ENCODE results near the gene ACAD11.

The ACAD11 gene

GRCh38 chr3:132522353-132522752 lies 137.3 kb downstream of the ACAD11 start:
- Histone ChIP-seq H3K27ac (ENCODE audit: low read length) (no peak overlapping the region), H3K4me1 (ENCODE audit: control insufficient read depth, low read depth, low read length) (no peaks in the 10 kb centered on the region), H3K36me3 (ENCODE audit: control insufficient read depth, low read depth, low read length) (peaks cover 65% of the 10 kb centered on the region), H3K27me3 (ENCODE audit: control insufficient read depth, insufficient read depth, low read length) (no peaks in the 10 kb centered on the region), H3K4me3 (ENCODE audit: low read length) (no peak overlapping the region), H3K9me3 (ENCODE audit: control insufficient read depth, low read depth, low read length) (no peaks in the 10 kb centered on the region), H3K9ac (ENCODE audit: low read length) (no peak overlapping the region)

GRCh38 chr3:132521901-132522300 lies 137.7 kb downstream of the ACAD11 start:
- H3K9ac ChIP-seq (ENCODE audit: low read length), result no peak overlapping the region
- H3K4me3 ChIP-seq (ENCODE audit: low read length), result no peak overlapping the region
- no peaks in the 10 kb centered on the region for H3K27me3 ChIP-seq (ENCODE audit: control insufficient read depth, insufficient read depth, low read length)
- no peaks in the 10 kb centered on the region for H3K4me1 ChIP-seq (ENCODE audit: control insufficient read depth, low read depth, low read length)
- no peak overlapping the region for H3K27ac ChIP-seq (ENCODE audit: low read length)
- H3K9me3 ChIP-seq (ENCODE audit: control insufficient read depth, low read depth, low read length), result no peaks in the 10 kb centered on the region
- peaks cover 65% of the 10 kb centered on the region for H3K36me3 ChIP-seq (ENCODE audit: control insufficient read depth, low read depth, low read length)

GRCh38 chr3:132519914-132520313 lies 139.7 kb downstream of the ACAD11 start:
- H3K36me3 ChIP-seq (ENCODE audit: control insufficient read depth, low read depth, low read length), result peaks cover 64% of the 10 kb centered on the region
- no peaks in the 10 kb centered on the region for H3K27me3 ChIP-seq (ENCODE audit: control insufficient read depth, insufficient read depth, low read length)
- H3K9ac ChIP-seq (ENCODE audit: low read length), result no peak overlapping the region
- H3K9me3 ChIP-seq (ENCODE audit: control insufficient read depth, low read depth, low read length), result no peaks in the 10 kb centered on the region
- no peaks in the 10 kb centered on the region for H3K4me1 ChIP-seq (ENCODE audit: control insufficient read depth, low read depth, low read length)
- no peak overlapping the region for H3K4me3 ChIP-seq (ENCODE audit: low read length)
- H3K27ac ChIP-seq (ENCODE audit: low read length), result no peak overlapping the region

- Histone ChIP-seq H3K9me3 (ENCODE audit: control insufficient read depth, low read depth, low read length) (no peaks in the 10 kb centered on the region), H3K27me3 (ENCODE audit: control insufficient read depth, insufficient read depth, low read length) (no peaks in the 10 kb centered on the region), H3K9ac (ENCODE audit: low read length) (no peak overlapping the region), H3K4me3 (ENCODE audit: low read length) (no peak overlapping the region), H3K27ac (ENCODE audit: low read length) (no peak overlapping the region), H3K4me1 (ENCODE audit: control insufficient read depth, low read depth, low read length) (no peaks in the 10 kb centered on the region), H3K36me3 (ENCODE audit: control insufficient read depth, low read depth, low read length) (peaks cover 63% of the 10 kb centered on the region)
Measured at GRCh38 chr3:132517311-132517710, 142.3 kb downstream of the ACAD11 start.

- Histone ChIP-seq H3K4me1 (ENCODE audit: control insufficient read depth, low read depth, low read length) (no peaks in the 10 kb centered on the region), H3K27ac (ENCODE audit: low read length) (no peak overlapping the region), H3K4me3 (ENCODE audit: low read length) (no peak overlapping the region), H3K27me3 (ENCODE audit: control insufficient read depth, insufficient read depth, low read length) (no peaks in the 10 kb centered on the region), H3K36me3 (ENCODE audit: control insufficient read depth, low read depth, low read length) (peaks cover 74% of the 10 kb centered on the region), H3K9me3 (ENCODE audit: control insufficient read depth, low read depth, low read length) (no peaks in the 10 kb centered on the region), H3K9ac (ENCODE audit: low read length) (no peak overlapping the region)
Measured at GRCh38 chr3:132513057-132513456, 146.6 kb downstream of the ACAD11 start.

- H3K36me3 ChIP-seq (ENCODE audit: control insufficient read depth, low read depth, low read length), result peaks cover 67% of the 10 kb centered on the region
- H3K4me3 ChIP-seq (ENCODE audit: low read length), result no peak overlapping the region
- no peaks in the 10 kb centered on the region for H3K4me1 ChIP-seq (ENCODE audit: control insufficient read depth, low read depth, low read length)
- no peaks in the 10 kb centered on the region for H3K9me3 ChIP-seq (ENCODE audit: control insufficient read depth, low read depth, low read length)
- H3K27ac ChIP-seq (ENCODE audit: low read length), result no peak overlapping the region
- H3K9ac ChIP-seq (ENCODE audit: low read length), result no peak overlapping the region
- H3K27me3 ChIP-seq (ENCODE audit: control insufficient read depth, insufficient read depth, low read length), result no peaks in the 10 kb centered on the region
Measured at GRCh38 chr3:132509506-132509905, 150.1 kb downstream of the ACAD11 start.

GRCh38 chr3:132509096-132509495 lies 150.5 kb downstream of the ACAD11 start:
- H3K27me3 ChIP-seq (ENCODE audit: control insufficient read depth, insufficient read depth, low read length), result no peaks in the 10 kb centered on the region
- H3K9me3 ChIP-seq (ENCODE audit: control insufficient read depth, low read depth, low read length), result no peaks in the 10 kb centered on the region
- H3K27ac ChIP-seq (ENCODE audit: low read length), result no peak overlapping the region
- H3K4me1 ChIP-seq (ENCODE audit: control insufficient read depth, low read depth, low read length), result no peaks in the 10 kb centered on the region
- H3K36me3 ChIP-seq (ENCODE audit: control insufficient read depth, low read depth, low read length), result peaks cover 67% of the 10 kb centered on the region
- no peak overlapping the region for H3K4me3 ChIP-seq (ENCODE audit: low read length)
- no peak overlapping the region for H3K9ac ChIP-seq (ENCODE audit: low read length)
